ENCODE data around the gene ARSJ. TPM values are rescaled to one million over a fixed set of nuclear protein-coding genes. Genes with fewer than 3 reads are reported as not detected.

ARSJ gene
- polyA plus RNA-seq, 1 donor = 11.3 TPM

GRCh38 chr4:113907559-113907958 is 71.9 kb downstream of the ARSJ start:
- H3K27me3 ChIP-seq (ENCODE audit: control insufficient read depth, insufficient read depth, low read length) = no peaks in the 10 kb centered on the region

GRCh38 chr4:113905301-113905700 is 74.1 kb downstream of the ARSJ start:
- no peak for DNase-seq
- Histone ChIP-seq H3K36me3 (ENCODE audit: control insufficient read depth, insufficient read depth, low read length) (no peaks in the 10 kb centered on the region), H3K4me1 (ENCODE audit: control insufficient read depth, insufficient read depth, low read length) (peaks cover 10% of the 10 kb centered on the region), H3K27ac (ENCODE audit: low read length) (no peak overlapping the region), H3K9me3 (ENCODE audit: control insufficient read depth, low read depth, low read length) (no peaks in the 10 kb centered on the region), H3K4me3 (ENCODE audit: low read length) (no peak overlapping the region), H3K27me3 (ENCODE audit: control insufficient read depth, insufficient read depth, low read length) (no peaks in the 10 kb centered on the region)
- no CpG with 5 or more reads among the region's 1 CpG for WGBS (ENCODE audit: insufficient coverage, low lambda C conversion rate)

More at GRCh38 chr4:113907559-113907958, 71.9 kb downstream of the ARSJ start:
- no peak overlapping the region for H3K4me3 ChIP-seq (ENCODE audit: low read length)
- DNase-seq = no peak
- WGBS (ENCODE audit: insufficient coverage, low lambda C conversion rate) = no CpG with 5 or more reads among the region's 1 CpG
- no peak overlapping the region for H3K27ac ChIP-seq (ENCODE audit: low read length)
- no peaks in the 10 kb centered on the region for H3K9me3 ChIP-seq (ENCODE audit: control insufficient read depth, low read depth, low read length)
- H3K36me3 ChIP-seq (ENCODE audit: control insufficient read depth, insufficient read depth, low read length) = no peaks in the 10 kb centered on the region
- peaks cover 6% of the 10 kb centered on the region for H3K4me1 ChIP-seq (ENCODE audit: control insufficient read depth, insufficient read depth, low read length)

- no peak for DNase-seq
- H3K27me3 ChIP-seq (ENCODE audit: control insufficient read depth, insufficient read depth, low read length) = no peaks in the 10 kb centered on the region
- no peak overlapping the region for H3K27ac ChIP-seq (ENCODE audit: low read length)
- peaks cover 10% of the 10 kb centered on the region for H3K4me1 ChIP-seq (ENCODE audit: control insufficient read depth, insufficient read depth, low read length)
- H3K36me3 ChIP-seq (ENCODE audit: control insufficient read depth, insufficient read depth, low read length) = no peaks in the 10 kb centered on the region
- WGBS (ENCODE audit: insufficient coverage, low lambda C conversion rate) = 100% methylated on average over 1 of the region's 1 CpG
- no peak overlapping the region for H3K4me3 ChIP-seq (ENCODE audit: low read length)
- no peaks in the 10 kb centered on the region for H3K9me3 ChIP-seq (ENCODE audit: control insufficient read depth, low read depth, low read length)
These were observed 74.6 kb downstream of the ARSJ start for GRCh38 chr4:113904877-113905276.

- Histone ChIP-seq H3K9me3 (ENCODE audit: control insufficient read depth, low read depth, low read length) (no peaks in the 10 kb centered on the region), H3K4me1 (ENCODE audit: control insufficient read depth, insufficient read depth, low read length) (peaks cover 10% of the 10 kb centered on the region), H3K27me3 (ENCODE audit: control insufficient read depth, insufficient read depth, low read length) (no peaks in the 10 kb centered on the region), H3K36me3 (ENCODE audit: control insufficient read depth, insufficient read depth, low read length) (no peaks in the 10 kb centered on the region), H3K27ac (ENCODE audit: low read length) (peak overlapping the region; percentile 93), H3K4me3 (ENCODE audit: low read length) (peak overlapping the region; percentile 22)
- WGBS (ENCODE audit: insufficient coverage, low lambda C conversion rate) = no CpG with 5 or more reads among the region's 13 CpGs
- peak; percentile 62 to 75 for DNase-seq
These were observed 77.3 kb downstream of the ARSJ start for GRCh38 chr4:113901994-113902787.

GRCh38 chr4:113899271-113900070 is 80.0 kb downstream of the ARSJ start:
- peaks cover 10% of the 10 kb centered on the region for H3K4me1 ChIP-seq (ENCODE audit: control insufficient read depth, insufficient read depth, low read length)
- H3K4me3 ChIP-seq (ENCODE audit: low read length) = no peak overlapping the region
- H3K27me3 ChIP-seq (ENCODE audit: control insufficient read depth, insufficient read depth, low read length) = no peaks in the 10 kb centered on the region
- no peak for DNase-seq
- no peaks in the 10 kb centered on the region for H3K36me3 ChIP-seq (ENCODE audit: control insufficient read depth, insufficient read depth, low read length)
- H3K27ac ChIP-seq (ENCODE audit: low read length) = no peak overlapping the region
- H3K9me3 ChIP-seq (ENCODE audit: control insufficient read depth, low read depth, low read length) = no peaks in the 10 kb centered on the region

- no peak overlapping the region for H3K27ac ChIP-seq (ENCODE audit: low read length)
- H3K9me3 ChIP-seq (ENCODE audit: control insufficient read depth, low read depth, low read length) = no peaks in the 10 kb centered on the region
- H3K36me3 ChIP-seq (ENCODE audit: control insufficient read depth, insufficient read depth, low read length) = no peaks in the 10 kb centered on the region
- DNase-seq = no peak
- H3K27me3 ChIP-seq (ENCODE audit: control insufficient read depth, insufficient read depth, low read length) = no peaks in the 10 kb centered on the region
- no peak overlapping the region for H3K4me3 ChIP-seq (ENCODE audit: low read length)
- no peaks in the 10 kb centered on the region for H3K4me1 ChIP-seq (ENCODE audit: control insufficient read depth, insufficient read depth, low read length)
These were observed 85.9 kb downstream of the ARSJ start for GRCh38 chr4:113893546-113893945.

- no peak overlapping the region for H3K4me3 ChIP-seq (ENCODE audit: low read length)
- no peaks in the 10 kb centered on the region for H3K27me3 ChIP-seq (ENCODE audit: control insufficient read depth, insufficient read depth, low read length)
- no peak for DNase-seq
- no peaks in the 10 kb centered on the region for H3K4me1 ChIP-seq (ENCODE audit: control insufficient read depth, insufficient read depth, low read length)
- H3K27ac ChIP-seq (ENCODE audit: low read length) = no peak overlapping the region
- no peaks in the 10 kb centered on the region for H3K9me3 ChIP-seq (ENCODE audit: control insufficient read depth, low read depth, low read length)
- 100% methylated on average over 1 of the region's 1 CpG for WGBS (ENCODE audit: insufficient coverage, low lambda C conversion rate)
- no peaks in the 10 kb centered on the region for H3K36me3 ChIP-seq (ENCODE audit: control insufficient read depth, insufficient read depth, low read length)
These were observed 91.4 kb downstream of the ARSJ start for GRCh38 chr4:113888006-113888405.

GRCh38 chr4:113885291-113885690 is 94.2 kb downstream of the ARSJ start:
- WGBS (ENCODE audit: insufficient coverage, low lambda C conversion rate) = no CpG with 5 or more reads among the region's 3 CpGs
- Histone ChIP-seq H3K9me3 (ENCODE audit: control insufficient read depth, low read depth, low read length) (no peaks in the 10 kb centered on the region), H3K4me1 (ENCODE audit: control insufficient read depth, insufficient read depth, low read length) (no peaks in the 10 kb centered on the region), H3K36me3 (ENCODE audit: control insufficient read depth, insufficient read depth, low read length) (no peaks in the 10 kb centered on the region), H3K27me3 (ENCODE audit: control insufficient read depth, insufficient read depth, low read length) (no peaks in the 10 kb centered on the region), H3K27ac (ENCODE audit: low read length) (no peak overlapping the region), H3K4me3 (ENCODE audit: low read length) (no peak overlapping the region)
- DNase-seq = no peak

GRCh38 chr4:113884655-113885054 is 94.8 kb downstream of the ARSJ start:
- Histone ChIP-seq H3K27ac (ENCODE audit: low read length) (no peak overlapping the region), H3K4me3 (ENCODE audit: low read length) (no peak overlapping the region), H3K4me1 (ENCODE audit: control insufficient read depth, insufficient read depth, low read length) (no peaks in the 10 kb centered on the region), H3K9me3 (ENCODE audit: control insufficient read depth, low read depth, low read length) (no peaks in the 10 kb centered on the region), H3K36me3 (ENCODE audit: control insufficient read depth, insufficient read depth, low read length) (no peaks in the 10 kb centered on the region), H3K27me3 (ENCODE audit: control insufficient read depth, insufficient read depth, low read length) (no peaks in the 10 kb centered on the region)
- no CpG with 5 or more reads among the region's 1 CpG for WGBS (ENCODE audit: insufficient coverage, low lambda C conversion rate)
- no peak for DNase-seq

GRCh38 chr4:113882668-113883067 is 96.8 kb downstream of the ARSJ start:
- Histone ChIP-seq H3K36me3 (ENCODE audit: control insufficient read depth, insufficient read depth, low read length) (no peaks in the 10 kb centered on the region), H3K4me3 (ENCODE audit: low read length) (no peak overlapping the region), H3K27ac (ENCODE audit: low read length) (no peak overlapping the region), H3K9me3 (ENCODE audit: control insufficient read depth, low read depth, low read length) (no peaks in the 10 kb centered on the region), H3K27me3 (ENCODE audit: control insufficient read depth, insufficient read depth, low read length) (no peaks in the 10 kb centered on the region), H3K4me1 (ENCODE audit: control insufficient read depth, insufficient read depth, low read length) (no peaks in the 10 kb centered on the region)
- no CpG with 5 or more reads among the region's 1 CpG for WGBS (ENCODE audit: insufficient coverage, low lambda C conversion rate)
- no peak for DNase-seq
